Stimulated activated CD8-positive, alpha-beta memory T cell treated with anti-CD3 and anti-CD28 coated beads, Interleukin-12 subunit alpha, Interleukin-12 subunit beta, amount 100 ng/mL, for 4 hours (primary cell): ENCODE measurements around the gene TP73.
A peak's percentile ranks its signal among the peaks of the same experiment; 100 is the strongest.

Experiments used
- DNase-seq: peaks from one replicate; pipeline ENCODE4 v3.0.0-alpha.2; 2020; ENCODE audit warnings: low read depth

The TP73 gene

DNA sequence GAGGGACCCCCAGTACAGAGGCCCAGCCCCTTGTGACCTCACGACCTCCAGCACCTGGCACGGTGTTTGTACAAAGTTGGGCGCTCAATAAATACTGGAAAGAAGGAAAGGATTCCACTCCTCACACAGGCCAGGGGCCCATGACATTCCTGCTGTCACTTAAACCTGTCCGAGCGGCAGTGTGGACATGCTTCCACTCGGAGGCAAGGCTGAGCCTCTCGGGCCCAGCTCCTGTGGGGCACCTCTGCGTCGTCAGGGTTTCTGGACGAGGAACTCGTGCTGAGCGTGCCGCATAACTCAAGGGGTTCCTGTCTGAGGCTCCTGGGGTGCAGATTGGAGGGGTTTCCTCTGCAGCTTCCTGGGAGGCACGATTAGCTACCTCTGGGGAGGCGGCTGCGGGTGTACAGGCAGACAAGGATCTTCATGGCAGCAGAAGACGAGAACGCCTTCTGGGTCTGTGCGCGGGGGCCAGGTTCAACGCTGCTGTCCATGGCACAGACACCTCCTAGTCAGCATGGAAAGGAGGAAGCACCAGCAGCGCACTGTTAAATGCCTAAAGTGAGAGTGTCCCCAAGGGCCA lies 116.6 kb downstream of the TP73 start:
- no peak for DNase-seq

GRCh38 chr1:3770047-3770765 lies 117.9 kb downstream of the TP73 start:
- DNase-seq, result no peak

DNA sequence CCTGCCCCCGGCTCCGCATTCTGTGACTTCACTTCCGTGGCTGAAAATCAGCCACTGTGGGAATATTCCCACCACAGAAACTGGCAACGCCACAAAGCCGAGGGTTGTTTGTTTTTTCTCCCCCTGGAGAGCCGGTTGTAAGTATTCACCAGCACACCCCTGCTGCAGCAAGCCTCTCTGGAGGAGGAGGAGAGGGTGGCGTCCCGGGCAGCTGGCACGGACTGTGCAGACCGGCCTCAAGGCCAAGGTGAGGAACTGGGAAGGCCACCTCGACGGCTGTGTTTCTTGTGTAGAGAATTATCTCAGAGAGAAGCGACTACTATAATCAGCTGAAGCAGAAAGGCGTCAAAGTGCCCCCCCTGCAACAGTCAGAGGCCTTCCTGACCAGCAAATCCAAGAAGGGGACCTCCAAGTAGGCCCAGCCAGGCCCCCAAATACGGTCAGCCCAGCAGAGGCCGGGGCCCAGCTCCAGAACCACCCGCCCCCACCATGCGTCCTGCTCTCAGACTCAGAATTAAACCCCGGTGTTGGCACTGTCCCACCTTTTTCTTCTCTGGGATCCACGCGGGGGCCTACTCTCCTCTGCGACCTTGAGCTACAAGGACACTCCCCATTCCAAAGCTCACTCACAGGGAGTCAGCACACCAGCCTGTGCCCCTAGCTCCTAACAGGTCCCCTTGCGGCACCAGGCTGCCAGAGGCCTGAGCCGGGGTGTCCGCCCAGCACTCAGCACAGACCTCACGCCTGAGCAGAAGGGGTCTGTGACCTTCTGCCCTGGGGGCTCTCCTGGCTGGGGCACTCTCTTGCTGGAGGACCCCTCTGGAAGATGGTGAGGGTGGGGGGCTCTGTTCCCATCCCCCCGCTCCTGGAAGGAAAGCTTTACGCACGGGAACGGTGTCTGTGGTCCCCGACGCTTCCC lies 119.1 kb downstream of the TP73 start:
- no peak for DNase-seq

GRCh38 chr1:3772027-3772714 lies 119.9 kb downstream of the TP73 start:
- peak; percentile 72 for DNase-seq

DNA sequence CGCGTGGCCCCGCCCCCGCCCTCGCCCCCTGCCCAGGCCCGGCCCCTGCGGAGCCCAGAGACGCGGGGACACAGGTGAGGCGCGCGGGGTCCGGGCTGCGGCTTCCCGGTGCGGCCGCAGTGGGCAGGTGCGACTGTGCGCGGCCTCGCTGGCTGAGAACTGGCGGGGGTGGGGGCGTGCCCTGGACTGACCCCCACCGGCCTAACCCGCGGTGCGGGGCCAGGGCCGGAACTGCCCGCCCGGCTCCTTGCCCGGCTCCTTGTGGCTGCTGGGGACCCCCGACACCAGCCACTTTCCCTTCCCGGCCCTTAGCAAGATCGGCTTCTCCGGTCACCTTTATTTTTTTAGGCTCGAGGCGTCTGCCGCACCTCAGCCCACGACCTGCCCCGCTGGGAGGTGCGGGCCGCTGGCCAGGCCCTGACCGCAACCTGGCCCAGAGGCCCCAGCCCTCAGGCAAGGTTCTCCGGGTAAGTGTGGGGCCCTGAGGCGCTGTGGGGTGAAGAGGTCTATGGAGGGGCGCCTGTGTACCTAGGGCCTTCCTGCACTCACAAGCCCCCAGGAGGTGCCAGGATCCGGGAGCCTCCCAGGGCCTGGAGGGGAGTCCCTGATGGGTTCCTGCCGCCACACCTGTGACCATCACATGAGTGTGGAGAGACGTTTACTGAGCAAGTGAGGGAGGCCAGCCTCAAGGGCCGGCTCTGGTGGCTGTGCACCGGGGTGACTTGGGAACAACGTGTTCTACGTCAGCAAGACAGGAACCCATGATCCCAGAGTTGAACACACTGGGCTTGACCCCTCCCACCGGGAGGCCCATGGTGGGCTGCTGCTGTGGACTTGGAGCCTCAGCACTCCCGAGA lies 120.6 kb downstream of the TP73 start, which contains the start of gene SMIM1:
Gene SMIM1 (plus strand): TSS at position 35 of the 857 bp plus-strand sequence. CDS start 2,625 bp downstream, outside the sequence.
- no peak for DNase-seq

- DNase-seq, result no peak
Measured at GRCh38 chr1:3773572-3774275, 121.4 kb downstream of the TP73 start.

DNA sequence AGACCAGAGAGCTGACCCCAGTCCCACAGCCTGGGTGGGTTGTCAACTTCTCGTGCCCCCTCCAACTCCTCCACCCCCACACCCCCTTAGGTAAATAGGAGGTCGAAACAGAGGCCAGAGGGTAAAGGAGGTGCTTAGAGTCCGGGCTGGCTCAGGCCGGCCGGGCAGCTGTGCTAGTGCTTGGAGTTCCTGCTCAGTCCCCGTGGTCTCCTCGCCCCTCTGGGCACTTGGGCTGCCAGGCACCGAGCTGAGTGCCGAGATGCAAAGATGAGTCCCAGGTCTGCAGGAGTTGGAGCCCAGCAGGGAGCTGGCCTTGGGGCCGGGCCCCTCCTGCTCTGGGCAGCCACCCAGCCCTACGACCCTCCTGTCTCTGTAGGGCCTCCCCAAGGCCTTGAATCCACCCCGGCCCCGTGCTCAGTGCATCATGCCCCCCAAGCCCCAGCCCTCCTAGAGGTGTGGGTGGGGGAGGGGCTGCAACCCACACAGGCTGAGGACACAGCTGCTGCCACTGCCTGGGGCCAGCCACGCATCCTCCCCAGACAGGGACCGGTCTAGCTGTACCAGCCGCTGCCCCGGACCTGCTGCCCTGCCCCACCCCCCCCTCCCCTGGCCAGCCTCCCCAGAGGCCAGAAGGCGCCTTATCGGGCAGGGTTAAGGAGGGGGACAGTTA lies 122.1 kb downstream of the TP73 start:
- no peak for DNase-seq

- no peak for DNase-seq
Measured at GRCh38 chr1:3774946-3775489, 122.7 kb downstream of the TP73 start.

DNA sequence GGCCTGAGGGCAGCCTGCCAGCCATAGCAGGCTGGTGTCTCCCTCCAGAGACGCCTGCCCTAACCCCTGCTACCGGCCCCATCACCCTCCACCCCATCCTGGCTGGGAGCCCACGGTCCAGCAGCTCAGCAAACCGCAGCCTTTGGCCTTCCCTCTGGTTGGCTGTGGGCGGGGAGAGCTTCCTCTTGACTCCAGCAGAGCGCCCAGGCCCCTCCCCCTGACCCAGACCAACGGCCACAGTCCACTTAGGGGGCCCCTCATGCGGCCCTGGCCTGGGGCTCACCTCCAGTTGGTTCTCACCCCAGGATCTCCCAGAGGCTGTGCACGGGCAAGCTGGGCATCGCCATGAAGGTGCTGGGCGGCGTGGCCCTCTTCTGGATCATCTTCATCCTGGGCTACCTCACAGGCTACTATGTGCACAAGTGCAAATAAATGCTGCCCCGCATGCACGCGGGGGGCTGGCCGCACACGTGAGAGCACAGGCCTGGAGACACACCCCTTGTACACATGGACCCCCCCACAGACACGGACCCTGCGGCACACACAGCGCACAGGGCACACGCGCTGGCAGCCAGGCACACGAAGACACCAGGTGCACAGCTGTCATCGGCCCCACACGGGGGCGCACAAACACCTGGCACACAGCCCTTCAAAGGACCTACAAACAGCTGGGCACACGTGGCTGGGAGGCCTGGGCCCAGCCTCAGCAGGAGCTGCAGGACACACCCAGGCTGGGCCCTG lies 123.3 kb downstream of the TP73 start:
- no peak for DNase-seq

GRCh38 chr1:3776231-3776961 lies 124.1 kb downstream of the TP73 start:
- DNase-seq, result no peak

- no peak for DNase-seq
Measured at GRCh38 chr1:3777078-3777547, 124.8 kb downstream of the TP73 start.

GRCh38 chr1:3777647-3778589 lies 125.6 kb downstream of the TP73 start:
- DNase-seq, result no peak

DNA sequence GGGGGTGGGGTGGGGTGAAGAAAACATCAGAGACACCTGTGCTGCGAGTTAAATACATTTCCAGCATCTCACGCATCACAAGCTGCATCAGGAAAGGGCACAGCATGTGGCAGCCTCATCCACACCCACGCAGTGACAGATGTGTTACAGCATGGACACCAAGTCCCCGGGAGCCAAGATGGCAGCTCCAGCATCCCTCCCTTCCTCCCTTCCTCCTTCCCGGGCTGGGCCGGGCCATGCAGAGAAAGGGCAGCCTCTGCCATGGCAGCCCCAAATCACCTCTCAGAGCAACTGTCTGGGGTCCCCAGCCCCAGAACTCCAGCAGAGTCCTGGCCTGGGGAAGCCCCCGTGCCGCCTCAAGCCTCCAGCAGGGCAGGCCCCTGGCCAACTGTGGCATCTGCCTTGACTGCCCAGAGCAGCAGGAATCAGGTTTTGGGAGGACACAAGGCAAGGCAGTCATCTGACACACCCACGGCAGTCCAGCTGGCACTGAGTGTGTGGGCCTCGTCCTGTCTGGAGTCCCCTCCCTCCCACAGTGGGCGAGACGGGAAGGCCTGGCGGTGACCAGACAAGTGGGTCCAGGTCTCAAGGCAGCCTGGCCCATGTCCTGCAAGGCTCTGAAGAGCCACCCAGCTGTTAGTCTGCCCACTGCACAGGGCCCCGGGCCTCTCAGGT lies 126.4 kb downstream of the TP73 start:
- DNase-seq, result no peak

DNA sequence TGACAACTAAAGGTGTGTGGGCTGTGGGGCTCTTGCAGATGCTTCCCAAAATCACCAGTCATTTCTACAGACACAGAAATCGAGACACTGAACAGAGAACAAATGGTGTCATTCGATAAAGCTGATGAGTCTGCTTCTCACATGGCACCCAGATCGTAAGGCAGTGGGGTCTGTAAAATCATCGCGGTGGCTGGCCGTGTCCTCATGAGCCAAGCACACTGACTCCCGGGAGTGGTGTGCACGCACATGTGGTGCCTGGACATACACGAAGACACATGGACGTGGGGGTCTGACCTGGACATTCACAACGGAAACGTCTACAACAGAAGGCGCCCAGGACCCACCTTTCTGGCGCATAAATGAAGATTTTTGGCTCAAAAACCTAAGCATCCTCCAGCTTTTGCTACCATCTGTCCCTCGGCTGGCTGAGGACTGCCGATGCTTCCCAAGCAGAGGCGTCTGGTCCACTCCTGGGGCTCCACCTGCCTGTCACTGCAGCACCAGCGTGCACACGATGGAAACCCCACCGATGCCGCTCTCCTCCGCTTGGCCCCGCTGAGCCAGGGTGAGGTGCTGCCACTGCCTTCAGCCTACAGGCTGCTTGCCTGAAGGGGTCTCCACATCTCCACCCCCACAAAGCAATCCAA lies 127.1 kb downstream of the TP73 start:
- no peak for DNase-seq

DNA sequence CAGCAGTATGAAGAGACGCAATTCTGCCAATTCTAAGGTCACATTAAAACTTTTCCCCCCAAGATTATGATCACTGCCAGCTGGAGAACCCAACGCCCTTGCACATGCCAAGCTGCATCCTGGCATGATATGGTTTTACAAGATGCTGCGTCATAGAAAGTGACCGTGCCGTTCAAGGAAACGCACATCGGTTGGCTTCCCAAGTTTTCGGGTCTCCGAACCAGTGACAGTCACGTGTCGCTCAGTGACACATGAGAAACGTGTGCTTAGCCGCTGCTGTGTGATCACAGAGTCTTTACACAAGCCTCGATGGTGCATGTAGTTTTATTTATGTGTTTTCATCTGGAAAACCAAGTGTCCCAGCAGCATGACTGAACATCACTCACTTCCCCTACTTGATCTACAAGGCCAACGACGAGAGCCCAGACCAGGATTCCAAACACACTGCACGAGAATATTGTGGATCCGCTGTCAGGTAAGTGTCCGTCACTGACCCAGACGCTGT lies 127.6 kb downstream of the TP73 start:
- DNase-seq, result no peak

GRCh38 chr1:3780901-3781300 lies 128.6 kb downstream of the TP73 start:
- no peak for DNase-seq
